Measurements from ENCODE around the gene ENTREP3. TPM values are rescaled to one million over a fixed set of nuclear protein-coding genes. Genes with fewer than 3 reads are reported as not detected.
A peak's percentile ranks its signal among the peaks of the same experiment; 100 is the strongest.

Gene ENTREP3
- total and polyA plus RNA-seq, 9 donors, result 9.3 to 22.4 (median 19.4) TPM

GRCh38 chr1:155273343-155274245 lies 18.3 kb upstream of the ENTREP3 start, which contains the start of gene CLK2:
TSS of gene CLK2 (minus strand) at chr1:155273504. CDS start at chr1:155270977, 2,527 bp downstream.
- Histone ChIP-seq H3K4me1 (ENCODE audit: insufficient read depth) (peaks cover 5% of the 10 kb centered on the region), H3K9me3 (no peaks in the 10 kb centered on the region), H3K27me3 (no peaks in the 10 kb centered on the region), H3K36me3 (no peaks in the 10 kb centered on the region), H3K27ac (peak within 1 kb of the TSS; percentile 89 to 94), H3K4me3 (peak within 1 kb of the TSS; percentile 77)
- intact Hi-C loops (cut with DNase I), result no loop called here
- 10 to 25% (median 20%) methylated on average over 35 to 61 of the region's 61 CpGs for WGBS, 3 donors
- TF ChIP-seq POLR2A (IDR thresholded peaks at IDR 0.05) (peak; percentile 82), CTCF (IDR thresholded peaks at IDR 0.05) (no peak), EP300 (IDR thresholded peaks at IDR 0.05) (peak; percentile 40)
- DNase-seq, result peak; percentile 92 to 96 (median 95)

DNA sequence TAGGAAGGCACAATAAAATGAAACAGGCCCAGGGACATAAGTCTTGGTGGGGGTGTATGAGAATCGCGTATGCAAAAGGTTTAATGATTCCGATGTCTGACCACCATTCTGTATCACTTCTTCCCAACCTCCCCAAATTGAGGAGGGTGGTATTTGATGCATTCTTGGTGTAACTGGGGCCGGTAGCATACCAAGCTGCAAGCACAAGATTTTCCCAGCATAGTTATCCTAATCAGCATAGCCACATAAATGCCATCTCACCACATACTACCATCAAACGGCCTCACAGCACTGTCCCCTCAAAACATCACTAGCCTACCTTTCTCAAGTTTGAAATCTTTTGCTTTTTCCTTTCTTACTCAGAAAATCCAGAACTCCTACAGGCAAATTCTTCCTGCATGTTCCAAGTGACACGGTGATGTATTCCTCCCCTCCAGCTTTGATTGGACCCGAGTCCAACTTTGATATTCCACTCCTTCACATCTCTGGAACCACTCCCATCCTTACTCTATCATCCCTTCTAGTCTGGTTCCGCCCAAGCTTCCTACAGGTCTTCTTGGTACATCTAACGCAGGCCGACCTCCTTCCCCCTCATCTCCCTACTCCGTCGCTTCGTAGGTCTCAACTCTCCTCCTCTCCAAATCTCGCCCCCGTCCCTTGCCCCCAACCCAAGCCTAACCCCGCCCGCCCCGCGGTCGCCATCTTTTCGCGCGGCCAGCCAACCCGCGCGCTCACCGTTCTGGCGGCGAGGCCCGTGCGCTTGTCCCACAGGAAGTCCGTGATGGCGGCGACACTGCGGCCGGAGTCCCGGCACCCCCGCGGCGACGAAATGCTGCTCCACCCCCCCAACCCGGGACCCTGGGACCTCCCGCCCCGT lies 17.4 kb upstream of the ENTREP3 start:
- intact Hi-C loops (cut with DNase I), result no loop called here
- no peak for DNase-seq
- 2 to 3% (median 3%) methylated on average over 39 to 44 of the region's 44 CpGs for WGBS, 3 donors
- TF ChIP-seq EP300 (IDR thresholded peaks at IDR 0.05), result no peak
- no peak for TF ChIP-seq POLR2A (IDR thresholded peaks at IDR 0.05)
- TF ChIP-seq CTCF (IDR thresholded peaks at IDR 0.05), result no peak
- H3K9me3 ChIP-seq, result no peaks in the 10 kb centered on the region
- no peaks in the 10 kb centered on the region for H3K36me3 ChIP-seq
- H3K27ac ChIP-seq, result peak overlapping the region; percentile 89 to 94
- H3K4me3 ChIP-seq, result peak overlapping the region; percentile 77
- H3K4me1 ChIP-seq (ENCODE audit: insufficient read depth), result peaks cover 1% of the 10 kb centered on the region
- H3K27me3 ChIP-seq, result no peaks in the 10 kb centered on the region

DNA sequence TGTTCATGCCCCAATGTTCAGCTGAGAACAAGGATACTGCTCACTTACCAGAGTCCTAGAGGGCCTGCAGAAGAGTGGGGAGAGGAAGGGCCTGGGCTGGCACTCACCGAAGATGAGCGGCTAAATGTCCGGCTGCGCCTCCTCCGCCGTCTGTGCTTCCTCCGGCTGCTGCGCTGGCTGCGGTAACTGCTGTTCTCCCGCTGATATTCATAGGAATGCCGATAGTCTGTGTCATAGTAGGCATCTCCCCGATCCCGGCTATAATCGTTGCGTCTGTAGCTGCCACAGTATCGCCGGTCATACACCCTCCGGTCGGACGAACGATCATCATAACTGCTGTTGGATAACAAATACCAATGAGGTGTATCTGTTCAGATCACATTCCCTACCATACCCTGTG lies 14.1 kb upstream of the ENTREP3 start:
- DNase-seq, result no peak
- Histone ChIP-seq H3K27ac (no peak overlapping the region), H3K4me1 (ENCODE audit: insufficient read depth) (no peaks in the 10 kb centered on the region), H3K4me3 (no peak overlapping the region), H3K27me3 (no peaks in the 10 kb centered on the region), H3K36me3 (no peaks in the 10 kb centered on the region), H3K9me3 (no peaks in the 10 kb centered on the region)
- intact Hi-C loops (cut with DNase I), result no loop called here
- no peak for TF ChIP-seq CTCF (IDR thresholded peaks at IDR 0.05)
- no peak for TF ChIP-seq POLR2A (IDR thresholded peaks at IDR 0.05)
- TF ChIP-seq EP300 (IDR thresholded peaks at IDR 0.05), result no peak
- WGBS, 3 donors, result 88 to 94% (median 90%) methylated on average over 21 of the region's 21 CpGs

- Histone ChIP-seq H3K27me3 (no peaks in the 10 kb centered on the region), H3K4me3 (no peak overlapping the region), H3K9me3 (no peaks in the 10 kb centered on the region), H3K27ac (no peak overlapping the region), H3K4me1 (ENCODE audit: insufficient read depth) (no peaks in the 10 kb centered on the region), H3K36me3 (no peaks in the 10 kb centered on the region)
- DNase-seq, result no peak
- intact Hi-C loops (cut with DNase I), result no loop called here
- 80 to 86% (median 81%) methylated on average over 21 of the region's 21 CpGs for WGBS, 3 donors
- no peak for TF ChIP-seq EP300 (IDR thresholded peaks at IDR 0.05)
- no peak for TF ChIP-seq POLR2A (IDR thresholded peaks at IDR 0.05)
- no peak for TF ChIP-seq CTCF (IDR thresholded peaks at IDR 0.05)
Observed at GRCh38 chr1:155268630-155269029, 13.3 kb upstream of the ENTREP3 start.

Data from ovary (tissue), 9 donors.